GM12873 (cell line): ENCODE data around the gene COL11A2.

Experiments used
- CTCF ChIP-seq: IDR thresholded peaks from 2 replicates; pipeline ENCODE4 v1.5.1; 2012; ENCODE audit warnings: low read depth, mild to moderate bottlenecking, moderate library complexity, low read length, control low read depth; ENCODE audit not compliant: insufficient read depth; ENCODE audit errors: missing control alignments

COL11A2 gene

GRCh38 chr6:33161354-33162331, 30.6 kb downstream of the COL11A2 start:
- peak; percentile 90 for TF ChIP-seq CTCF

DNA sequence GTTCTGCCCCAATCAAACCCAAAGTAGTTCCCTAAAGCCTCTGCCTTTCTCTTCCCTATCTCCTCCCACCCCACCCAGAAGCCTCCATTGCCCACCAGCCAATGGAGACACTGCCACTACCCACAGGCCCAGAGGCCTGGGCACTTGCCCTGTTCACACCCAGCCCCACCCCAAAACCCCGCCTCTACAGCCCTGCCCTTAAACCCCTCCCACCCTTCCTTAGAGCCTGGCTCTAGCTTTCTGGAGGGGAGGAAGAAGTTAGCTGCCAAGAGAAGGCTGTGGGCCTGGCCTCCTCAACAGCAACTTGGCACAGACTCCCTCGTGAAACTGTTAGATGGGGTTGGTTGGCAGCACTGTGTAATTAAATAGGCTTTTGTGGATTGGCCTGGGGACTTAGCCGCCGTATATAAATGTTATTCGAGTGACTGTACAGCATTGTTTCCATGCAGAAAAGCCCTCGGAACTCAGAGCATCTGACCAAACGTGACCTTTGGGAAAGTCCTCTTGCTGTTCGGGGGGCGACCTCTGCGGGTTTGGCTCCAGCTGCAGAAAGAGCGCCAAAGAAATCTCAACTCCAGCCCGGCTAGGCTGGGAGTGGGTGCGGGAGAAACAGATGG, 31.4 kb downstream of the COL11A2 start:
- TF ChIP-seq CTCF, result no peak

DNA sequence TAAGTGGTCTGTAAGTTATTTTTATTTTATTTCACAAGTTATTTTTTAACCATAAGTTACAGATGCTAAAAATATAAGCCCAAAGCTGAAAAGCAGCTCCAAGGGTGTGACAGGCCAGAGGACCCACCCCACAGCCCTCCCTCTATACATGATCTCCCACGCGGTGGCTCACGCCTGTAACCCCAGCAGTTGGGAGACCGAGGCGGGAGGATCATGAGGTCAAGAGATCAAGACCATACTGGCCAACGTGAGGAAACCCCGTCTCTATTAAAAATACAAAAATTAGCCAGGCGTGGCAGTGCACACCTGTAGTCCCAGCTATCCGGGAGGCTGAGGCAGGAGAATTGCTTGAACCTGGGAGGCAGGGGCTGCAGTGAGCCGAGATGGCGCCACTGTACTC, 32.2 kb downstream of the COL11A2 start:
- TF ChIP-seq CTCF, result no peak

DNA sequence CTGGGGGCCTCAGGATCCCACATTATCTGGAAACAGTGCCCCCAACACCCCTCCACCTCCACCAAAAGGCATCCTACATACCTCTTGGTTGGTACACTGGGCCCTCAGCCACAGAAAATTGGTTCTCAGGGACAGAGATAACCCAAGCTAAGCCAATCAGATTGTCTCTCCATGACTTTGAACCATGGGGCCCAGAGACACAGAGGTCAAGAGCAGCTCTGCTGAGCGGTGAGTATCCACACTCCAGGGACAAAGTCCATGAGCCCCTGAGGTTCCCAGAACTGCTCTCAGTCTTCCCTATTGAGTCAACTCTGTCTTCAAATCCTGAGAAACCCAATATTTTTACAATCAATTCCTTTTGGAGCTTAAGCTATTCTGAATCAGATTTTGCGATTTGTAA, 35.3 kb downstream of the COL11A2 start:
- TF ChIP-seq CTCF, result no peak

- TF ChIP-seq CTCF, result no peak
Observed at GRCh38 chr6:33156561-33156960, 35.7 kb downstream of the COL11A2 start.

DNA sequence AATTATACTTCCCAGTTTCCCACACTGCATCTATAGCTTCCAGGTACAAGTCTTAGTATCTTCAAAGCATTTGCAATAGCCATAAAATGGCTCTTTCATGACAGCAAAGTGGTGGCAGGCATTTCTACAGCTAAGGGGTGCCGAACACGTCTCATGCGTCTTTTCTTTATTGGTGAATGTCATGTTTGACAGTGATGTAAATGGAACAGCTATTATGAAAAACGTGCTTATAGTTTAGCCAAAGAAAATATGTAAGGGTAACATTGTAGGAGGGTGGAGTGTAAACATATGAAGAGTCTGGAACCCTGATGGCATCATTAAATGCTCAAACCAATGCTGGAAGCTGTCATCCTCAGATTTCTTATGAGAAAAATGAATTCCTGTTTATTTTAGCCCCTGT, 37.9 kb downstream of the COL11A2 start:
- no peak for TF ChIP-seq CTCF

GRCh38 chr6:33151050-33151449, 41.2 kb downstream of the COL11A2 start:
- TF ChIP-seq CTCF, result no peak
